Nephron (organoid): ENCODE data around the gene CRTC1.
A peak's percentile ranks its signal among the peaks of the same experiment; 100 is the strongest.

Source experiments
- H3K27ac Mint-ChIP-seq, 3 experiments: 2 replicates each; pipeline ENCODE4 v1.8.0; 2020; ENCODE audit warnings: mixed read lengths in 3 of 3, mild to moderate bottlenecking in 2 of 3, moderate library complexity in 1 of 3
- H3K27me3 Mint-ChIP-seq: 2 replicates; pipeline ENCODE4 v1.8.0; 2021; ENCODE audit warnings: low read depth, mild to moderate bottlenecking, moderate library complexity, mixed read lengths
- H3K36me3 Mint-ChIP-seq: 2 replicates; pipeline ENCODE4 v1.8.0; 2020; ENCODE audit warnings: low read depth, mixed read lengths
- H3K4me1 Mint-ChIP-seq: 2 replicates; pipeline ENCODE4 v1.8.0; 2020; ENCODE audit warnings: mixed read lengths
- H3K4me3 Mint-ChIP-seq, 3 experiments: 2 replicates each; pipeline ENCODE4 v1.8.0; 2020; ENCODE audit warnings: mild to moderate bottlenecking in 3 of 3, mixed read lengths in 3 of 3, moderate library complexity in 2 of 3
- H3K9me3 Mint-ChIP-seq: 2 replicates; pipeline ENCODE4 v1.8.0; 2020; ENCODE audit warnings: mixed read lengths
- TF ChIP-seq, protein P1 (sequence below), 3 experiments: fragments of 200-600 bp; sonication (generic); IDR thresholded peaks; one replicate each; pipeline ENCODE4 v1.5.0; 2021; ENCODE audit warnings: antibody characterized with exemption in 3 of 3; ENCODE audit not compliant: unreplicated experiment in 3 of 3

The CRTC1 gene

DNA sequence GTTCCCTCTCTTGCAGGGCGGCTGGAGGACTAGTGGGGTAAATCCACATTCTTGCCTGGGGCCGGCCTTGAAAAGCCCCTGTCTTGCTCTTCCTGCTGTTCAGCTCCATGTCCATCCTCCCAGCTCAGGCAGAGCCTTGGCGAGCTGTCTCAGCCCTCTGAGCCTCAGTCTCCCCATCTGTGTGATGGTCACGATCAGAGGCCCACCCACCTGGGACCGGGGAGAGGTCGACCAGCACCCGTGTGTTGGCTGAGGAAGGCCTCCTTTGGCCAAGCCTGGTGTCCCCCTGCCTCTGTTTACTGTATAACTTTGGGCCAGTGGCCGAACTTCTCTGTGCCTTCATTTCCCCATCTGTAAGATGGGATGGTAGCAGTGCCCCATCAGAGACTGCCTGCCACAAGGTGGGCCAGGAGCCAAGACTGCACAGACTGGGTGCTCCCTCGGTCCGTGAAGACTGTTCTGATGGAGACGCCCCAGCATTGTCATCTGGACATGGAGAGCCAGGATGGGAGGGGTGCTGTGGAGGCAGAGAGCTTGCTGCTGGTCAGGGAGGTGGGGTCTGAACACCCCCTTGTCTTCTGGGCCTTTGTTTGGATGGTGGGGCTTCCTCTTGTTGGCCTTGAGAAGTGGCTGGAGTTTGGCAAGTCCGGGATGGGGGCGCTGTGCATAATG is 28.2 kb upstream of the CRTC1 start:
- H3K9me3 Mint-ChIP-seq, result no peaks in the 10 kb centered on the region
- H3K4me1 Mint-ChIP-seq, result peaks cover 46% of the 10 kb centered on the region
- no peak overlapping the region for H3K27ac Mint-ChIP-seq
- no peaks in the 10 kb centered on the region for H3K36me3 Mint-ChIP-seq
- peaks cover 7% of the 10 kb centered on the region for H3K27me3 Mint-ChIP-seq
- TF ChIP-seq, protein P1, sequence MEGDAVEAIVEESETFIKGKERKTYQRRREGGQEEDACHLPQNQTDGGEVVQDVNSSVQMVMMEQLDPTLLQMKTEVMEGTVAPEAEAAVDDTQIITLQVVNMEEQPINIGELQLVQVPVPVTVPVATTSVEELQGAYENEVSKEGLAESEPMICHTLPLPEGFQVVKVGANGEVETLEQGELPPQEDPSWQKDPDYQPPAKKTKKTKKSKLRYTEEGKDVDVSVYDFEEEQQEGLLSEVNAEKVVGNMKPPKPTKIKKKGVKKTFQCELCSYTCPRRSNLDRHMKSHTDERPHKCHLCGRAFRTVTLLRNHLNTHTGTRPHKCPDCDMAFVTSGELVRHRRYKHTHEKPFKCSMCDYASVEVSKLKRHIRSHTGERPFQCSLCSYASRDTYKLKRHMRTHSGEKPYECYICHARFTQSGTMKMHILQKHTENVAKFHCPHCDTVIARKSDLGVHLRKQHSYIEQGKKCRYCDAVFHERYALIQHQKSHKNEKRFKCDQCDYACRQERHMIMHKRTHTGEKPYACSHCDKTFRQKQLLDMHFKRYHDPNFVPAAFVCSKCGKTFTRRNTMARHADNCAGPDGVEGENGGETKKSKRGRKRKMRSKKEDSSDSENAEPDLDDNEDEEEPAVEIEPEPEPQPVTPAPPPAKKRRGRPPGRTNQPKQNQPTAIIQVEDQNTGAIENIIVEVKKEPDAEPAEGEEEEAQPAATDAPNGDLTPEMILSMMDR (IDR thresholded peaks at IDR 0.05; ENCODE audit: unreplicated experiment in 3 of 3), result no peak
- H3K4me3 Mint-ChIP-seq, result no peak overlapping the region

DNA sequence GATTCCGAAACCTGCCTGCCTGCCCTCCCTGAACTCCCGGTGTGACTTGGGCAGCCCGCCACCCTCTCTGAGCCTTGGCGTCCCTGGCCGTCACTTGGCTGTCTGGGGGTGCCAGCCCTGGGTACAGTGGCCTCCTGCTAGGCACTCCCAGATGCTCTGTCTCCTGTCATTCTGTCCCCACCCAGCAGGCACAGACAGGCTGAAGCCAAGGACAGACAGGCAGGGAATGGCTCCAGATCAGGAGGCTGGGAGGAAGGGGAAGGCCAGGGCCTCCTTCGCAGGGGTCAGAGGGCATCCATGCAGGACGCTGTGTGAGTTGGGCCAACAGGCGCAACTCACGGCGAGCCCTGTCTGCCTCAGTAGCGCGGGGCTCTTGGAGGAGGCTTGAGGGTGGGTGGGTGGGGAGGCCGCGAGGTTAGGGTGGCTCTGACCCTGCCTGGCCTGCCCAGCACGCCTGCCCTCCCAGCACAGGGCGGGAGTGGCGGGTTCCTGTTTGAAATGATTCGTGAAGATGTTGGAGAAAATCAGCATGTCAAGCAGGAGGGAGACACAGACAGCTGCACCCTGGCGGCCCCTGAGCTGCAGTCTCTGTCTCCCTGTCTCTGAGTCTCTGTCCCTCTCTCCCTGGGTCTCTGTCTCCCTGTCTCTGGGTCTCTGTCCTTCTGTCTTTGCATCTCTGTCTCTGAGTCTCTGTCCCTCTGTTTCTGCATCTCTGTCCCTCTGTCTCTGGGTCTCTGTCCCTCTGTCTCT is 27.0 kb upstream of the CRTC1 start:
- Mint-ChIP-seq H3K36me3 (no peaks in the 10 kb centered on the region), H3K27me3 (peaks cover 7% of the 10 kb centered on the region), H3K4me1 (peaks cover 39% of the 10 kb centered on the region), H3K27ac (no peak overlapping the region), H3K9me3 (no peaks in the 10 kb centered on the region), H3K4me3 (no peak overlapping the region)
- TF ChIP-seq, protein P1 (IDR thresholded peaks at IDR 0.05; ENCODE audit: unreplicated experiment in 3 of 3), result no peak

DNA sequence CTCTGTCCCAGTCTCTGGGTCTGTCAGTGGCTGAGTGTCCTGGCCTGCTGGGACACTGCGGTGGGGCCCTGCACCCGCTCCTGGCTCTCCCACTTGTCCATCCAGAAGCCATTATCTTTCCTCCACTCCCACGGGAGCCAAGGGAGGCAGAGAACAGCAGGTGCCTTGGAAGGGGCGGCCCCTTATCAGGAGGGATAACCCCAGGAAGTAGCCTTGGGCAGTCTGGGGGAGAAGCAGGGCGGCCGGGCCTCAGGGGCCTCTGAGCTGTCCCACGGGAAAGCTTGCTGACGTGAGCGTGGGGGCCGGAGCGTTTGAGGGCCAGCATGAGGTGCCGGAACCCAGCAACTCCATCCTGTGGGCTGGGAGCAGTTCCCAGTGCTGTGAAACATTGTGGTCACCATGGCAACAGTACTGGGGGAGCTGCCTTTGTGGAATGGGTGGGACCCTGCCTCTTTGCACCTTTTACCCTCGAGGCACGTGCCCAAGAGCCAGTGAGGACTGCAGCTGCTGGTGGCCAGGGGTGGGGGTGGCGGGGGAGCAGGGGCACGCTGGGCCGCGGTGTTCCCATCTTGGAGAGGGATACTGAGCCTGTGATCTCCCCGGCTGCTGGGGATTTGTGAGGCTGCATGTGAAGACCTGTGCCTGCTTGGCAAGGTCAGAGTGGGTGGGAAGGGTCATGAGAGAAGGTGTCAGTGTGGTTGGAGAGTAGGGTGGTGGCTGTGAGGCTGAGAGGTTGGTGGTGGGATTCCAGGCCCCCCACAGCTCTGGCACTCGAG is 25.7 kb upstream of the CRTC1 start:
- H3K27ac Mint-ChIP-seq, result peak overlapping the region in 1 of 3 experiments; percentile 4
- H3K9me3 Mint-ChIP-seq, result no peaks in the 10 kb centered on the region

DNA sequence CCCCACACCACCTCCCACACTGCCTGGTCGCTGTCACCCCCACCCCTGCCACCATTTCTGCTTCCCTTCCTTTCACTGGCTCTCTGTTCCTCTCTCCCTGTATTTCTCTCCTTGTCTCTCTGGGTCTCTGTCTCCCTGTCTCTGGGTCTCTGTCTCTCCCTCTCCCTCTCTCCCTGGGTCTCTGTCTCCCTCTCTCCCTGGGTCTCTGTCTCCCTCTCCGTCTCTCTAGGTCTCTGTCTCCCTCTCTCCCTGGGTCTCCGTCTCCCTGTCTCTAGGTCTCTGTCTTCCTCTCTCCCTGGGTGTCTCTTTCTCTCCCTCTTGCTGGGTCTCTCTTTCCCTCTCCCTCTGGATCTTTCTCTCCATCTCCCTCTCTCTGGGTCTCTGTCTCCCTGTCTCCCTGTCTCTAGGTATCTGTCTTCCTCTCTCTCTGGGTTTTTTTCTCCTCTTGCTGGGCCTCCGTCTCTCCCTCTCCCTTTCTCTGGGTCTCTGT is 25.1 kb upstream of the CRTC1 start:
- Mint-ChIP-seq H3K27me3 (peaks cover 4% of the 10 kb centered on the region), H3K9me3 (no peaks in the 10 kb centered on the region), H3K4me1 (peaks cover 34% of the 10 kb centered on the region), H3K27ac (peak overlapping the region in 1 of 3 experiments; percentile 4), H3K4me3 (peak overlapping the region in 2 of 3 experiments; percentile 5 to 18), H3K36me3 (no peaks in the 10 kb centered on the region)
- TF ChIP-seq, protein P1 (IDR thresholded peaks at IDR 0.05; ENCODE audit: unreplicated experiment in 3 of 3), result no peak

More for the DNA sequence above, 25.7 kb upstream of the CRTC1 start:
- TF ChIP-seq, protein P1 (IDR thresholded peaks at IDR 0.05; ENCODE audit: unreplicated experiment in 3 of 3), result no peak
- Mint-ChIP-seq H3K36me3 (no peaks in the 10 kb centered on the region), H3K4me3 (peak overlapping the region in 2 of 3 experiments; percentile 20 to 56), H3K4me1 (peaks cover 34% of the 10 kb centered on the region), H3K27me3 (peaks cover 6% of the 10 kb centered on the region)

DNA sequence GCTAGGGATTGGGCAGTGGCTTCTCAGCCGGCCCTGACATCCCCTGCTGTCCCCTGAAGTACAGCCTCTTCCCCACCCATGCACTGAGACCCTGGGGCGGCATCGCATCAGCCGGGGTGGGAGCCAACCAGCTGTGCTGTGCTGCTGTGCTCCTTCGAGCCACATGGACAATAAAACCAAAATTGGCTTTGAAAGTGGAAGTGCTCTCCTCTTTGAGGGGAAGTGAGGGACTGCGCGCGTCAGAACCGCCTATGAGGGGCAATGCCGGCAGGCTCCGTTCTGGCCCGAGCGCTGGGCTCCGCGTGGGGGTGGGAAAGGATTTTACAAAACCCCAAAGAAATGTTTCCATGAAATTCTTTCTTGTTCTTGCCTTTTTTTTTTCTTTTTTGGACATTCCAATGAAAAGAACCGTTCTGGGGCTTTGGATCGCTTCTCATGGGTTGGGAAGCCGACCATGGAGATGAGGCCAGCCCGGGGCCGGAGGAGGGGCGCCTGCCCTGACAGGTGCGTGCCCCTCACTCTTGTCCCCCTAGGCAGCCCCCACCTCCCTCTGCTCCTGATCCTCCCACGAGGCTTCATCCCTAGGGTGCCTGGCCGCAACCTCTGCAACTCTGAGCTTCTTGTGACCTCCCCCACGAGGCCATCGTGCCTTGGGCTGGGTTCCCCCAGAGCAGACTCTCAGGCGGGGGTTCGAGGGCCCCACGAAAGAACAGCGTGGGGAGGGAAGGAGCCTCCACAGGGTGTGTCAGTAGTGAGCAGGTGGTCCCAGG is 24.0 kb upstream of the CRTC1 start:
- TF ChIP-seq, protein P1 (IDR thresholded peaks at IDR 0.05; ENCODE audit: unreplicated experiment in 3 of 3), result no peak
- Mint-ChIP-seq H3K4me1 (peaks cover 34% of the 10 kb centered on the region), H3K27ac (peak overlapping the region in 2 of 3 experiments; percentile 4 to 57), H3K9me3 (no peaks in the 10 kb centered on the region), H3K4me3 (no peak overlapping the region), H3K36me3 (no peaks in the 10 kb centered on the region), H3K27me3 (peaks cover 4% of the 10 kb centered on the region)
